ENCODE measurements around the gene VPS41.

VPS41 gene

DNA sequence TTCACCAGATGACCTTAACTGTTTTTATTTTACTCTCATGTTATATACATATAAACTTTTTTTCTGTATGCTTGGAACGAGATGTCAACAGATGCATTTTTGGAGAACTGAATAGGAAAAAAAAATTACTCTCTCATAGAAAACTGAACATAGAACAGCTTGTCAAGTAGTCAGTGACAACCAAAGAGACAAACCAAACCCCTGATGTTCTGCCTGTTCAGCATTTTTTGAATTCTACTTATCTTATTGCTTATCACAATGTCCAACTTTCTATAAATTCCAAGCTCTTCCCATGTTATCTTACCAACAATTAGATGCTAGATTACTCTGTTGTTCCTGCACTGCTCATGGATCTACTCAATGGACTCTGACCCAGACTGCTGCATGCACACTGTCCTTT is 95.2 kb downstream of the VPS41 start:
- no peak overlapping the region for H3K4me3 ChIP-seq (ENCODE audit: low read length, poor library complexity, severe bottlenecking)
- TF ChIP-seq EZH2phosphoT487 (IDR thresholded peaks at IDR 0.05; ENCODE audit: borderline replicate concordance), result no peak
- TF ChIP-seq, protein P1, sequence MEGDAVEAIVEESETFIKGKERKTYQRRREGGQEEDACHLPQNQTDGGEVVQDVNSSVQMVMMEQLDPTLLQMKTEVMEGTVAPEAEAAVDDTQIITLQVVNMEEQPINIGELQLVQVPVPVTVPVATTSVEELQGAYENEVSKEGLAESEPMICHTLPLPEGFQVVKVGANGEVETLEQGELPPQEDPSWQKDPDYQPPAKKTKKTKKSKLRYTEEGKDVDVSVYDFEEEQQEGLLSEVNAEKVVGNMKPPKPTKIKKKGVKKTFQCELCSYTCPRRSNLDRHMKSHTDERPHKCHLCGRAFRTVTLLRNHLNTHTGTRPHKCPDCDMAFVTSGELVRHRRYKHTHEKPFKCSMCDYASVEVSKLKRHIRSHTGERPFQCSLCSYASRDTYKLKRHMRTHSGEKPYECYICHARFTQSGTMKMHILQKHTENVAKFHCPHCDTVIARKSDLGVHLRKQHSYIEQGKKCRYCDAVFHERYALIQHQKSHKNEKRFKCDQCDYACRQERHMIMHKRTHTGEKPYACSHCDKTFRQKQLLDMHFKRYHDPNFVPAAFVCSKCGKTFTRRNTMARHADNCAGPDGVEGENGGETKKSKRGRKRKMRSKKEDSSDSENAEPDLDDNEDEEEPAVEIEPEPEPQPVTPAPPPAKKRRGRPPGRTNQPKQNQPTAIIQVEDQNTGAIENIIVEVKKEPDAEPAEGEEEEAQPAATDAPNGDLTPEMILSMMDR (conservative IDR thresholded peaks at IDR 0.05; ENCODE audit: low read length), result no peak
- no peaks in the 10 kb centered on the region; the same call in 1 of the 2 replicates for H3K36me3 ChIP-seq (ENCODE audit: insufficient read depth, low read length)
- no peak overlapping the region for H3K4me2 ChIP-seq (ENCODE audit: low read depth, low read length, poor library complexity, severe bottlenecking)
- H4K20me1 ChIP-seq (ENCODE audit: insufficient read depth, low read length, poor library complexity, severe bottlenecking), result no peaks in the 10 kb centered on the region
- H3F3A ChIP-seq (ENCODE audit: low read depth), result no peaks in the 10 kb centered on the region
- H3K27me3 ChIP-seq (ENCODE audit: insufficient read depth, low read length, poor library complexity, severe bottlenecking), result no peaks in the 10 kb centered on the region
- H3K9ac ChIP-seq (ENCODE audit: low read depth, low read length, poor library complexity, severe bottlenecking), result no peak overlapping the region
- H2AFZ ChIP-seq (ENCODE audit: low read length), result no peak overlapping the region
- H3K79me2 ChIP-seq (ENCODE audit: insufficient read depth, low read length), result no peaks in the 10 kb centered on the region
- no peaks in the 10 kb centered on the region for H3K9me2 ChIP-seq (replicated peaks; ENCODE audit: low read depth, low read length)
- H3K9me3 ChIP-seq (ENCODE audit: insufficient read depth, low read depth, low read length), result no peaks in the 10 kb centered on the region
- H3K4me1 ChIP-seq (ENCODE audit: insufficient read depth, low read length, poor library complexity, severe bottlenecking), result no peaks in the 10 kb centered on the region

DNA sequence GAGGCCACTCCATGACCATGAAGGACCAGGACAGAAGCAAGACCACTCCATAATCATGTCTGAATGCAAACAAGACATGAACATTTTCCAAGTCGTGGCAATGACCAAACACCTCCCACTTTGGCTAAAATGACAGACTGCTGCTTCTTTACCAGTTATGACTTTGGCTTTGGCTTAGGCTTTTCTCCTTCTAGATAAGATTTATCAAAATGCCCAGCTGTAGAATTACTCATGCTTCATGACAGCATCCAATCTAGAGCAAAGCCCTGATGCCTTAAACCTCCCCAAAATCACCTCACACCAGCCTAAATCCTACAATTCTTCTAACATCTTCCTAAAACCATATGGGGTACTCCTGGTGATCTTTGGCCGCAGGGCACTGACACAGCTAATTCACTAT is 102.1 kb downstream of the VPS41 start:
- no peak for TF ChIP-seq EZH2phosphoT487 (IDR thresholded peaks at IDR 0.05; ENCODE audit: borderline replicate concordance)
- TF ChIP-seq, protein P1 (conservative IDR thresholded peaks at IDR 0.05; ENCODE audit: low read length), result no peak
- no peaks in the 10 kb centered on the region for H4K20me1 ChIP-seq (ENCODE audit: insufficient read depth, low read length, poor library complexity, severe bottlenecking)
- H3F3A ChIP-seq (ENCODE audit: low read depth), result no peaks in the 10 kb centered on the region

DNA sequence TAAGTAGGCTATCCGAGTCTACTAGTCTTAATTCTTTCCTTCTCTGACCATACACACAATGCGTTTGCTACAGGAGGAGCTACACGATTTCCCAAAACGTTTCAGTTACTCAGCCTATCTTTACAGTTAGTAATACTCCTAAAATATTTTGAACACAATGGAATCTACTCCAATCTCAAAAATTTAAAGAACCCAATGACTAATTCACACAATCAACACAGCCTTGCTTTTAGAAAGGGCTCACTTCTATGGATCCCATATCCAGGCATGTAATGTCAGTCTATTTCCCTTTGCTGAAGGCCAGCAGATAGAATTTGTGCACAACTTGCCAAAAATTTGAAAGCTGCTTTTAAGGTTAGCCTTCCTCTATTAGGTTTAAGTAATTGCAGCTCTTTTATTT is 107.2 kb downstream of the VPS41 start:
- Histone ChIP-seq H3K4me3 (ENCODE audit: low read length, poor library complexity, severe bottlenecking) (no peak overlapping the region), H3K9me3 (ENCODE audit: insufficient read depth, low read depth, low read length) (no peaks in the 10 kb centered on the region), H3K9ac (ENCODE audit: low read depth, low read length, poor library complexity, severe bottlenecking) (no peak overlapping the region), H2AFZ (ENCODE audit: low read length) (no peak overlapping the region), H3K27me3 (ENCODE audit: insufficient read depth, low read length, poor library complexity, severe bottlenecking) (no peaks in the 10 kb centered on the region), H3F3A (ENCODE audit: low read depth) (no peaks in the 10 kb centered on the region), H3K9me2 (replicated peaks; ENCODE audit: low read depth, low read length) (no peaks in the 10 kb centered on the region), H3K4me2 (ENCODE audit: low read depth, low read length, poor library complexity, severe bottlenecking) (no peak overlapping the region), H3K36me3 (ENCODE audit: insufficient read depth, low read length) (no peaks in the 10 kb centered on the region), H4K20me1 (ENCODE audit: insufficient read depth, low read length, poor library complexity, severe bottlenecking) (no peaks in the 10 kb centered on the region), H3K4me1 (ENCODE audit: insufficient read depth, low read length, poor library complexity, severe bottlenecking) (no peaks in the 10 kb centered on the region), H3K79me2 (ENCODE audit: insufficient read depth, low read length) (no peaks in the 10 kb centered on the region)
- TF ChIP-seq EZH2phosphoT487 (IDR thresholded peaks at IDR 0.05; ENCODE audit: borderline replicate concordance), result no peak
- TF ChIP-seq, protein P1 (conservative IDR thresholded peaks at IDR 0.05; ENCODE audit: low read length), result no peak

More for the DNA sequence above, 102.1 kb downstream of the VPS41 start:
- no peak overlapping the region for H2AFZ ChIP-seq (ENCODE audit: low read length)
- H3K9ac ChIP-seq (ENCODE audit: low read depth, low read length, poor library complexity, severe bottlenecking), result no peak overlapping the region
- H3K4me1 ChIP-seq (ENCODE audit: insufficient read depth, low read length, poor library complexity, severe bottlenecking), result no peaks in the 10 kb centered on the region
- no peaks in the 10 kb centered on the region for H3K27me3 ChIP-seq (ENCODE audit: insufficient read depth, low read length, poor library complexity, severe bottlenecking)
- H3K36me3 ChIP-seq (ENCODE audit: insufficient read depth, low read length), result no peaks in the 10 kb centered on the region
- no peaks in the 10 kb centered on the region for H3K9me3 ChIP-seq (ENCODE audit: insufficient read depth, low read depth, low read length)
- H3K4me3 ChIP-seq (ENCODE audit: low read length, poor library complexity, severe bottlenecking), result no peak overlapping the region
- no peaks in the 10 kb centered on the region for H3K79me2 ChIP-seq (ENCODE audit: insufficient read depth, low read length)
- no peaks in the 10 kb centered on the region for H3K9me2 ChIP-seq (replicated peaks; ENCODE audit: low read depth, low read length)
- no peak overlapping the region for H3K4me2 ChIP-seq (ENCODE audit: low read depth, low read length, poor library complexity, severe bottlenecking)

Measured in Loucy (cell line).